HG02678 (cell line): Measurements from ENCODE around the gene DHCR7.

ENCODE experiments used
- ATAC-seq: cut with Tn5 transposase; IDR thresholded peaks from one replicate; pipeline ENCODE4 v1.9.1; 2021; ENCODE audit warnings: mild to moderate bottlenecking, moderate library complexity; ENCODE audit not compliant: unreplicated experiment

The DHCR7 gene

DNA sequence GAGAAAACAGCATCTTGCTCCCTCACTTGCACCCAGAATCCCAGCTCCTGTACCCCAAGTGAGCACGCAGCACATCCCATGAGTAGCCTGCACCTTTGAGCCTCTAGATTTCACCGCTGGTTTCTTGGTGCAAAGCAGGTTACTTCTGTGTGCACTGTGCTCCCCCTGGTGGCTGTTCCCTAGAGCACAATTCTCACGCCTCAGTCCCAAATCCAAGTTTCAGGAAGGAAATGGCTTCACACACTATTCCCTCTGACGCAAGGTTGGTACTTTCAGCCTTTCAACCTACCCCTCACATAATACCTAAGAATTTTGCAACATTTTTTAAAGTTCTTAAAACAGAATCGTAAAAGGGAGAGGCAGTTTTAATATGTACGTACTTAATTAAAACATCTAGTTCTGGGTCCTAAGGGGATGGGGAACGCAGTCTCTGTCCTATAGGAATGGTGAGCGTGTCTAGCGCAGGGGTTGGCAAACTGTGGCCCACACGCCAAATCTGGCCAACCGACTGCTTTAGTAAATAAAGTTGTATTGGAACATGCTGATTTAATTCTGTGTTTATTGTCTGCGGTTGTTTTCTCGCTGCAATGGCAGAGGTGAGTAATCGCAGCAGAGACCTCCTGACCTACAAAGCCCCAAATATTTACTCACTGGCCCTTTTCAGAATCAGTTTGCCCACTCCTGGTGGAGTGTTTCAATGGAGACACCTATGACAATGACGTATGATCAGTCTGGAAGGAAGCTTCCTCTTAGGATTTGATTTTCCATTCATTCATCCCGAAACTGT lies 27.5 kb downstream of the DHCR7 start:
- no peak for ATAC-seq

DNA sequence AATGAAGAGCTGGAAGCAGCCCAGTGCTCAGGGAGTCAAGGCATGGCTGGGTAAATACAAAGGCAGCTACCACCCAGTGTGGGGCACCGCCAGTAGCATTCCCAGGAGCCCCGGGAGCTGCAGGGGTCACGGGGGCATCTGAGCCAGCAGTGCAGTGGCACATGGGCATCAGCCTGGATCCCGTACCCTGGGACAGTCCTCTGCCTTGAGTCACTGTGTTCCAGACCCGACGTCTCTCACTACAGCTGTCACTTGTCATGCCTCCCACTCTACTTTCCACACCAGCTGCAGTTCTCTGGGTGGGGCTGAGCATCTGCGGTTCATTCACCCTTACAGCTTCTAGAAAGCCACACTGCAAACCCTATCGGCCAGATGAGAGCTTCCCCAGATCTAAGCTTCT lies 29.6 kb downstream of the DHCR7 start:
- ATAC-seq: peak; percentile 88

DNA sequence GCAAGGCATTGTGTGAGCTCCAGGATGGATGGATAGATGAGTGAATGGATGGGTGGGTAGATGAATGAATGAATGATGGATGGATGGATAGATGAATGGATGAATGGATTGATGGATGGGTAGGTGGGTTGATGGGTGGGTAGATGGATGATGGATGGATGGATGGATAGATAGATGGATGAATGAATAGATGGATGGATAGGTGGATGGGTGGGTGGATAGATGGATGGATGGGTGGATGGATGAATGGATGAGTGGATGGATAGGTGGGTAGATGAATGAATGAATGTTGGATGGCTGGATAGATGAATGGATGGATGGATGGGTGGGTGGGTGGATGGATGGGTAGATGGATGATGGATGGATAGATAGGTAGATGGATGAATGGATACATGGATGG lies 33.5 kb downstream of the DHCR7 start:
- ATAC-seq: no peak

DNA sequence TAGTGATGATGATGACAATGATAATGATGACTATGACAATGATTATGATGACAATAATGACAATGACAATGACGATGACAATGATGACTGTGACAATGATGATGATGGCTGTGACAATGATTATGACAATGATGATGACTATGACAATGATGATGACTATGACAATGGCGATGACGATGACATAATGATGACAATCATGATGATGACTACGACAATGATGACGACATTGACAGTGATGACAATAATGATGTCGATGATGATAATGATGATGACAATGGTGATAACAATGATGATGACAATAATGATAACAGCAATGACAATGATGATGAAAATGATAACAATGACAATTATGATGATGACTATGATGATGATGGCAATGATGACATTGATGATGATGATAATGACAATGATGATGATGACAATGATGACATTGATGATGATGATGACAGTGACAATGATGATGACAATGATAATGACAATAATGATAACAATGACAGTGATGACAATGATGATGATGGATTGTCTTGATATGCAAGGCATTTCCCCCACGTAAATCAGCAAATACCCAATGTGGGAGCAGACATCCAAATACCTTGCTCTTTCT lies 37.7 kb downstream of the DHCR7 start:
- no peak for ATAC-seq

DNA sequence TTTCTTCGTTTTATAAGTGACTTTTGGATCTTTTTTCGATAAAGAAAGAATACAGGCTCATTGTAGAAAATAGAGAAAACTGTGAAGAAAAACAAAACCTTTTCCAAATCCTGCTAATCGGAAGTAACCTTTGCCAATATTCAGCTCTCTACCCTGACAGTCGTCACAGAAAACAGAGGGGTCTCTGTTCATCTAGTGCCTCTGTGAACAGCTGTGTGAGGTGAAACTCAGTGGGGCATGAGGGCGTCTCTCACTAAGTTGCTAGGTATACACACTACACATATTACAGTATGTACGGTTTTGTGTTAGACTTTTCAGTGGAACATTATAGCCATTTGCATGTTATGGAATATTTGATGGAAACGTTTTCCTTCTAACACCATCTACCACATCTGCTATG lies 39.4 kb downstream of the DHCR7 start:
- no peak for ATAC-seq

DNA sequence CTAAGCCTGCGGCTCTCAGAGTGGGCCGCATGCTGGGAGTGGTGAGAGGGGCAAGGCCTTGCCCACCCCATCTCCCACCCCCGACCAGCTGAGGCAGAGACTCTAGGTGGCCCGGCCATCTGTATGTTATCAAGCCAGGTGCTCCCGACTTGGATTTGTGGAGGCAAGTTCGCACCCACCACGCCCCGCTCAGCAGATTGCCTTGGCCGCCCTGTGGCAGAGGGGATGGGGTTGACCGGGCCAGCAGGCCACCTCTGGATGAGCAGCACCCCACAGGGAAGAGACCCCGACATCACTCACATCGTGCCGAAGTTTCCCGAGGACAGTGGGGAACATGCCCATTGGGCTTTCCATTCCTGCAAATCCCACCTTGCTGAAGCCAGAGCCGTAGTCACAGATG lies 40.8 kb downstream of the DHCR7 start:
- ATAC-seq: no peak

DNA sequence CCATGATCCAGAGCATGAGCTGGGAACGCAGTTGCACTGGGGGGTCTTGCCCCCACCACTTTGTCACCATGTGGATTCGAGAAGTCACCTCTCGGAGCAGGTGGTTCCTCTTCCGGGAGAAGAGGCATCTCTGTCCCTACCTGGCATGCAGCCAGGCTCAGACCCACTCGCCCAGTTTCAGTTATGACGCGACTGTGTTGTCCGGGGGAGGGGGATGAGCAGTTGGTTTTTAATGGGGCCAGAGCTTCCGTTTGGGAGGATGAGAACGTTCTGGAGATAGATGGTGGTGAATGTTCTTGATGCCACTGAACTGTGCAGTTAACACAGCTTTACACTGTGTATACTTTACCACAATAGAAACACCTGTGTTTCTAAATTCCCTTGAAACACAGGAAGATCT lies 41.5 kb downstream of the DHCR7 start:
- no peak for ATAC-seq

DNA sequence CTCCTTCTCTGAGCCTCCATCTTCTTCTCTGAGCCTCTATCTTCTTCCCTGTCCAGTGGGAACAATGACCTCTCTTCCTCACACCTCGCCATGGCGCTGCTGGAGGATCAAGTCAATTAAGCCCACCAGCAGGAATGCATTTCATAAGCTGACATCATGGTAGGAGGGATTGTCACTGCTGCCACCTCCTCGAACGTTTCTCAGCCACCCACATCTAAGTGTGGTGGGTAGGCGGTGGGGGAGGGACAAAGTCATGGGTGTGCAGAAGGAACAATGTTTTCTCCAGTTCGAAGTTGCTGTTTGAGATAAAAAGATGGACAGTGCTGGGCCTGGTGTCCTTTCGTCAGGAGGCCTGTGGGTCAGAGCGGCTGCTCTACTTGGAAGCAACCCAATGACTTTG lies 44.0 kb downstream of the DHCR7 start:
- no peak for ATAC-seq

DNA sequence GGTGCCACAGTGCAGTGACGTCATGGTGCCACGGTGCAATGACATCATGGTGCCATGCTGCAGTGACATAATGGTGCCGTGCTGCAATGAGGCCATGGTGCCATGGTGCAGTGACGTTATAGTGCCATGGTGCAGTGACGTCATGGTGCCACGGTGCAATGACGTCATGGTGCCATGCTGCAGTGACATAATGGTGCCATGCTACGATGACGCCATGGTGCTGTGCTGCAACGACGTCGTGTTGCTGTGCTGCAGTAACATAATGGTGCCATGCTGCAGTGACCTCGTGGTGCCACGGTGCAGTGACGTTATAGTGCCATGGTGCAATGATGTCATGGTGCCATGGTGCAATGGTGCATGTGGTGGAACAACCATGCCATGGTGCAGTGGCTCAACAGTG lies 45.3 kb downstream of the DHCR7 start:
- ATAC-seq: no peak

DNA sequence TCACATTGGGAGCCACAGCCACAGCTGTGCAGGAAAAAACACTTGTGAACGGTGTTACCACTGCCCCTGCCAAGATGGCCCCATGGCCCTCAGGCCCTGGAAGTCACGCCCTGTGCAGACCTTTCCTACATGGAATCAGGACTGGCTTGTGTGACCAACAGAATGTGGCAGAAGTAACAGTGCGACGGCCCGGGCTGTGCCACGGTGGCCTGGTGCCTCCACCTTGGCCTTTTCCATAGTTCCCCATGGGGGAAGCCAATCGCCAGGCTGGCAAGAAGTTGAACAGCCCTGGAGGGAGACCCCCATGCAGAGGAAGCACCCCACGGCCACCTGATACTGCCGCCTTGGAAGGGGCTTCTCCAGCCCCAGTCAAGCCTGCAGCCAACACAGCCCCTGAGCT lies 48.0 kb downstream of the DHCR7 start:
- no peak for ATAC-seq

DNA sequence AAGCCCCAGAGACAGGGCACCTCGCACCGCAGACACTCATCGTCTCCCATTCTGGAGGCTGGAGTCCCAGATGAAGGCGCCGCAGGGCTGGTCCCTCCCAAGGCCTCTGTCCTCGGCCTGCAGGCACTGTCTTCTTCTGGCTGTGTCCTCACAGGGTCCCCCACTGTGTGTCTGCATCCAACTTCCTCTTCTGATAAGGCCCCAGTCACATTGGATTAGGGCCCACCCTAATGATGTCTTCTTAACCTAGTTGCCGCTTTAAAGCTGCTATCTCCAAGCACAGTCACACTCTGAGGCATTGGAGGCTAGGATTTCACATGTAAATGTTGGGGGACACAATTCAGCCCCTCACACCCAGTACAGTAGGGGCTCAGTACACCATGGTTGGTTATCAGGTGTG lies 48.9 kb downstream of the DHCR7 start:
- no peak for ATAC-seq

DNA sequence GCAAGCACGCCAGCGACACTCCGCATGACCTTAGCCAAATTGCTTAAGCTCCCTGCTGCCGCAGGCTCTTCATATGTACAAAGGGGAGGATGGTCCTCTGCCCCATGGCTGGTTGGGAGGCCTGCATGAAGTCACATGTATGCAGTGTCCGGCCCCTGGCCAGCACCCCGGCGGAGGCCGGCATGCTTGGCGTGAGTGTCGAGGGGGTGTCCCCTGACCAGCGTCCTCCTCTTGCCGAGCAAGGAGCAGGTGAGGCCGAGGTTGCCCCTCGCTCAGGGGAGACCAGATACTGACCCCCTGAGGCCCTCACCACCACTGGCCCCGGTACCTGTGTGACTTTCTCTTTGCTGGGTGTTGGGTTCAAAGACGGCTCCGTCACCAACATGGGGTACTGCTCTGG lies 50.2 kb downstream of the DHCR7 start:
- no peak for ATAC-seq

DNA sequence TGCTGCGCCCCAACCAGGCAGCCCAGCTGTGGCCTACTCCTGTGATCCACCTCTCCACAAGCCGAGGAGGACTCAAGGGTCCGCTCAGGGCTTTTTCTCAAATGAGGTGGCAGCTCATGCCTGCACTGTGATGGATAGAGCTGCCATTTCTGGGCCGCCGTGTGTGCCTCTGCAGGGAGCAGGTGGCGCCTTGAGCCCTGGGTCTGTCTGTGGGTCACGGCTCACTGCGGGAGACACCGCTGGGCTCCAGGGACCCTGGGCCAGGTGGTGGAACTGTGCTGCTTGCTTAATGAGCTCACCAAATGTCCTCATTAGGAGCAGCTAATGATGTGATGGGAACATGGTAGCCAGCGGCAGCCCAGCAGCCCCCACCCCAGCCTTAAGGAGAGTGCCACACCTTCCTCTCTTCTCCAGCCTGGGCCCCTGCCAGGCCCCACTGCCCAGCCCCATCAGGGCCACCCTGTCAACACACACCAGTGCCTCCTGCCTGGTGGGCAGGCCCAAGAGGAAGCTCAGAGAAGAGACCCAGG lies 50.8 kb downstream of the DHCR7 start:
- ATAC-seq: no peak

DNA sequence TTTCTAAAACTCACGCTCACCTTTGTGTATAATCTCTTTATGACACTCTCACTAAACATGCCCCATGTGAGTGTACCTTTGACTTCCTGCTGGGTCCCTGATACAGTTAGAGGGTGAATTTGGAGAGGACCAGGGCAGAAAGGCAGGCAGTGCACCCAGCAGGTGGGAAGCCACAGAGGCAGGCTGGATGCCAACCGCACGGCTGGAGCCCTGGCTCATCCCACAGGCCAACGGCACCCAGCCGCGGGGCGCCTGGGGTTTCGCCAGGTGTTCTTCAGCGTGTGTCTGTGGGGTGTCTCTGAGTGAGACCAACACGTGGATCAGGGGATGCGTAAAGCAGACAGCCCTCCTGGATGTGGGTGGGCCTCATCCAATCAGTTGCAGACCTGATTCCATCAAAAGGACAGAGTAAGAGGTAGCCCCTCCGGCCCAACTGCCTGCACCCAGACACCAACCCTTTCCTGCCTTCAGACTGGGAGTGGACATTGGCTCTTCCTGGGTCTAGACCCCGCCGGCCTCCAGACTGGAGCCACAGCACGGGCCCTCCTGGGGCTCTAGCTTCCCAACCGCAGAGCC lies 51.6 kb downstream of the DHCR7 start:
- no peak for ATAC-seq

DNA sequence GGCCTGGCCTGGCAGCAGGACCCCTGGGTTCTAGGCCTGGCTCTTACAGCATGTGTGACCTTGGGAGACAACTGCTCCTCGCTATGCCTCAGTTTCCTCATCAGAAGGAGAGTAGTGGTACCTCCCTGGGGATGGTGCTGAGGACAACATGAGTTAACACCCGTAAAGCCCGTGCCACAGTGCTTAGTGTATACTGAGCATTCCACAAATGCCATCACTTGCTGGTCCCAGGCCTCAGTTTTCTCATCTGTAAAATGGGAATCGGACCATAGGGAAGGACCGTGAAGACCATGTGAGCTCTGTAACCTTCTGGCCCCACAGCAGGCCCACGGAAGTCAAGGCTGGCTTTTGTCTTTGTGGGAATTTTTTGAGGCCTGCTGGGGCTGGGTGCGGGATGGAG lies 52.4 kb downstream of the DHCR7 start:
- no peak for ATAC-seq

DNA sequence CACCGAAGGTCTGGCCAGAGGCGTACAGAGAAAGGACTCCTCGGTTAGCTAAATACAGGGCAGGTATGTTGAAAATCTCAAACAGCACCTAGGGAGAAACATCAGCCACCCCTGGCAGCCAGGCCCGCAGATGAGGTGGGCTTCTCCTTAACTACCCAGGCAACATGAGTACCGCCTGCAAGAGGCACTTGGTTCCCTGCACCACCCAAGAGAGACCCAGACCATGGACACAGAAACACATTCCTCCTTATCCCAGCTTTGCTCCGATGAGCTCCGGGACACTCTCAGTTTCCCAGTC lies 53.0 kb downstream of the DHCR7 start:
- no peak for ATAC-seq

DNA sequence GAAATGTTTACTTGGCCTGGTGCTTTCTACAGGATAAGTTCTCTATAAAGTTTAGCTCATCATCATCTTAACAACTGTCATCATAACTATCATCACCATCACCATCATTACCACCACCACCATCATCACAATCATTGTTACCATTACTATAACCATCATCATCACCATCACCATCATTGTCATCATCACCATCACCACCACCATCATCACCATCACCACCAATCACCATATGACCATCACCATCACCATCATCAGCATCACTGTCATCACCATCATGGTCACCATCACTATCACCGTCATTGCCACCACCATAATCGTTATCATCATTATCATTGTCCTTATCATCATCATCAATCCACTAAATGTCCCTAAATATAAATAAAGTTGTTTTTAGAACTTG lies 54.9 kb downstream of the DHCR7 start:
- no peak for ATAC-seq

DNA sequence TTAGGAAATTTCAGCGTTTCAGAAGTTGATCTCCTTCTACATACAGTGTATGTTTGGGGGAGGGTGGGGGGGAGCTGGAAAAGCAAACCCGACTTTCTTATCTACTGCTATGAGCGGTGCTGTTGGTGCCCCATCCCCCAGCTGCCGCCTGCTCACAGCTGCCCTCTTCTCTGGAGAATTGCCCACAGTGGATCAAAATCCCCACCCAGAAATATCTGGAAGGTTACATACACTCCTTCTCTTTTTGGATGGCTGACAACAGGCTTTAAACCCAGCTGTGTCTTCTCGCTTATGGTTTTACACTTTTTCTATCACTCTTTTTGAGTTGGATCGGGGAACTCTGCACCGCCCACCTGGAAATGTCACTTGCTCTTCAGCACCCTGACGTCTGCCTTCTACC lies 56.4 kb downstream of the DHCR7 start:
- no peak for ATAC-seq

DNA sequence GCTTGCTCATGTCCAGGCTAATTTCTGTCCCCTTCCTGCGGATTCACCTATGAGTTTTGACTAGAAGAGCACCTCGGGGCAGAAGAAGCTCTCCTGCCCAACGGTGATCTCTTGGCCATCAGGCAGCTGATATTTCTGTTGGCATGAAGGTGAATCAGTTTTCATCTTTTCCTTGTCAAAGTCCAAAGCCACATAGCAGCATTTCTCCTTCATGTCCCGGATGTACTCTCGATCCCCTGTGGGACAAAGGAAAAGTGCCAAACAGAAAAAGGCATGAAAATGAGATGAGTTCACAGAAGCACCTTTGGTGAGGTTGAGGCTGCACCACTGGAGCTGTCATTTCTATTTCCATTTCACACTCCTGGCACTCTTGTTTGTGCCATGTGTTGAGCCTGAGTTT lies 56.8 kb downstream of the DHCR7 start:
- no peak for ATAC-seq

DNA sequence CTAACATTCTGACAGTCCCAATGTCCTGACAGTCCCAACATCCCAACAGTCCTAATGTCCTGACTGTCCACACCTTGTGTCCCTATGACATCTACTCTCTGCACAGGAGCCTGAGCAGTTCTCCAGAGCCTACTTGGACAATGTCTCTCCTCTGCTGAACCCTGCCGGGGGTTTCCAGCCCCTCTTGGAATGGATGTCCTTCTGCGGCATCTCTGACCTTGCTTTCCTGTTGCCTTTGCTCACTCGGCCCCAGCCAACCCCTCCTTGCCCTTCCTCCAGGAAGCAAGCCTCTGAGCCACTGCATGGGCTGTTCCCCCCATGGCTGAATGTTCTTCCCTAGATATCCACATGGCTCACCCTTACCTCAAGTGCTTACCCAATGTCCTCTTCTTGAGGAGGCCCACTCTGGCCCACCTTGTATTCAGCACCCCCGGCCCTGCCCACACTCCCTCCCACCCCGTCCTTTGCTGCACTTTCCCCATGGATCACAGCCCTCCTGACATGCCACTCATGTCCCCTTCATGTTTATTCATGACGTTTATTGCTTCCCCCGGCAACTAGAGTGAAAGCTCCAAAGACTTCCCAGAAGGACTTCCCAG lies 59.5 kb downstream of the DHCR7 start:
- ATAC-seq: no peak

DNA sequence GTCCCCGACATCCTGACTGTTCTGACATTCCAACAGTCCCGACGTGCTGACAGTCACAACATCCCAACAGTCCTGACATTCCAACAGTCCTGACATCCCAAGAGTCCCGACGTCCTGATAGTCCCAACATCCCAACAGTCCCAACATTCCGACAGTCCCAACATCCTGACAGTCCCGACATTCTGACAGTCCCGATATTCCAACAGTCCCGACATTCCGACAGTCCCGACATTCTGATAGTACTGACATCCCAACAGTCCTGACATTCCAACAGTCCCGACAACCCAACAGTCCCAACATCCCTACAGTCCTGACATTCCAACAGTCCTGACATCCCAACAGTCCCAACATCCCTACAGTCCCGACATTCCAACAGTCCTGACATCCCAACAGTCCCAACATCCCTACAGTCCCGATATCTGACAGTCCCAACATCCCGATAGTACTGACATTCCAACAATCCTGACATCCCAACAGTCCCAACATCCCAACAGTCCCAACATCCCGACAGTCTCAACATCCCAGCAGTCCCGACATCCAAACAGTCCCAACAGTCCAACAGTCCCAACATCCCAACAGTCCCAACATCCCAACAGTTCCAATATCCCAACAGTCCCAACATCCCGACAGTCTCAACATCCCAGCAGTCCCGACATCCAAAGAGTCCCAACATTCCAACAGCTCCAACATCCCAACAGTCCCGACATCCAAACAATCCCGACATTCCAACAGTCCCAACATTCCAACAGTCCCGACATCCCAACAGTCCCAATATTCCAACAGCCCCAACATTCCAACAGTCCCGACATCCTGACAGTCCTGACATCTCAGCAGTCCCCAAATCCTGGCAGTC lies 60.2 kb downstream of the DHCR7 start:
- no peak for ATAC-seq
